HL-60/S4 treated with retinoic acid at 250 ng/mL for 4 days and 3 days (cell line): ENCODE results near the gene PRMT7.

Experiments used
- in situ Hi-C: fragments of 300-500 bp; cut with MboI; formaldehyde crosslinking; loops from 2 replicates; pipeline ENCODE4 v1.7.0; 2022; ENCODE audit warnings: low sequenced_read_pairs

PRMT7 gene

DNA sequence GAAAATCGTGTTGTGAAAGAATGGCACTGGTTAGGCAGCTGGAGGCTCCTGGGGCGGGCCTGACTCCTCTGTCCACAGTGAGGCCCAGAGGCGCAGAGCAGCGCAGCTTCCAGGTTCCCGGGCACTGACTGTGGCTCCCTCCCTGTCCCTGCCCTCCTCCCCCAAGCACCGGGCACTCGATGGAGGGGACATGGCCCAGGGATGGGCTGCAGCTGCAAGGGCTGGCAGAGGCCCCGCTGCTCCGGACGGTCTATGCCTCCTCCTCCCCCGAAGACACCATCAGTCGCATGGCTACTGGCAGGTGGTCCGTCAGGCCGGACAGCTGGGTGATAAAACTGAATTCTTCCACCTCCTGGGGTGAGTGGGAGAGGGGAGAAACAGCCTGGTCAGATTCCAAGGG, 50.1 kb downstream of the PRMT7 start:
- in situ Hi-C loops: no loop called here

DNA sequence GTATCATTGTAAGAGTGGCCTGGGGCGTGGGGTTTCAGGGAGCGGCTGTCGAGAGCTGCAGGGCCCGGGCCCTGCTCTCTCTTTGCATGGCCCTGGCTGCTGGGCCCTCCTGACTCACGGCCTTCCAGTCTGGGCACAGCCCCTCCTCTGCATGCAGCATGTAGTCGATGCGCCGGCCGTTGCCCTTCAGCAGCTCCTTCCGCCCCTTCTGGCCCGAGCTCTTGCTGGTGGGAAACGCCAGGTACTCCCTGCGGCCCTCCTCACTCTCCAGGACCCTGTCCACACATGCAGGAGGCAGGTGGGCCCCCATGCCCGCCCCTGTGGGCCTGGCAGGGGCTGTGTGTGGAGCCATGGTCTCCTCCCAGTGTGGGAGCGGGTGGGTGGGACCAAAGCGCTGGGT, 50.7 kb downstream of the PRMT7 start:
- in situ Hi-C loops: no loop called here

DNA sequence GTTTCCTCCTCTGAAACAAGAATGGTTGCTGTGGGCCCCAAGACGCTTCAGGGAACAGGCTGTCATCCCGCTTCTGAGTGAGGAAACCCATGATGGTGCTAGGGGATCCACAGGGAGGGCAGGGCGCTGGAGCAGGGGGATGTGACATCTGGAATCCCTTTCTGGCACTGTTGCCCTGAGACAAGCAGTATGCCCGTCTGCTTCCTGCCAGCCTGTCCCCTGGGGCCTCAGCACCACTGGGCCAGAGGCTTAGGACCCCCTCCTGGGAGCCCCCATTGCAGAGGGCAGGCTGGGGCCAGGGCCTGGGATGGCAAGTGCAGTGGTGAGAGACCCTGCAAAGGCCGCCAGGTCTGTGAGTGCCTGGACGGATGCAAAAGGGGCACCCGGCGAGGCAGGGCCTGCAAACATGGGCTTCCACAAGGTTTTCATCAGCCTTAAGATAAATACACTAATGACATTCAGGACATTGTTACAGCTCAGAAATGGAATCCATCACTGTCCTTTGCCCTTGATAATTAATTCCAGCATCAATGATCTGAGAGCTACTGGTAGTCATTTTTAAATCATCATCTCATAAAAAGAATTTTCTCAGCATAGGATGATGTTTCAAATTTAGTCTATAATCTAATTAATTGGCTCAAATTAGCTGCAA, 51.6 kb downstream of the PRMT7 start:
- in situ Hi-C loops: no loop called here

DNA sequence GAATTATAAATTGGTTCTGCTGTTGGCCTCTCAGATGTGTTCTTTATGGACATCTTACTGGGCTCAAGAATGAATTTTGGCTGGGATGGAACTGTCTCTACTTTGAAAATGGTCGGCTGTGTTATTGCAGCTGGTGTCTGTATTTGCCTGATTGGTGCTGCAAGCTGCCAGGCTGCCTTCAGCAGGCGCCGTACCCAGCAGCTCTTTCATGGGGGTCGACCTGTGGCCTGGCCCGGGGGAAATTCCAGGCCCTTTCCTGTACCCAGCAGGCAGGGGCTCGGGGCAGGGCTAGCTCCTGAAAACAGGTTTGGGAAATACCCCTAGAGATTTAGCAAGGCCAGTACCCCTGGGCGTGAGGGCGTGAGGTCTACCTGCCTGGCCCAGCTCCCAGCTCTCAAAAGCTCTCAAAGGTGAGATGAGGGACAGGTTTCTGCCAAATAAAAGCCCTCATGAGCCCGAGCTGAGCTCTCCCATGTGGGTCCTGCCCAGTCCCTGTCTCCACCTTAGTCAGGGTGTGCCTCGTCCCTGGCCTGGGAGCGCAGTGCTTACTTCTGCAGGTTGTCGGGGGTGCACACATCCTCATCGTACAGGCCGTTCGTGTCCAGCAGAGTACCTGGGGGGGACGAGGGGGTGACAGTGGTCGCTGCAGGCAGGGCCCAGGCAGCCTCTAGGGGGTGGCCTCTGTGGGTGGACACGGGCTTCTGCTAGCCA, 52.3 kb downstream of the PRMT7 start:
- in situ Hi-C loops: no loop called here

DNA sequence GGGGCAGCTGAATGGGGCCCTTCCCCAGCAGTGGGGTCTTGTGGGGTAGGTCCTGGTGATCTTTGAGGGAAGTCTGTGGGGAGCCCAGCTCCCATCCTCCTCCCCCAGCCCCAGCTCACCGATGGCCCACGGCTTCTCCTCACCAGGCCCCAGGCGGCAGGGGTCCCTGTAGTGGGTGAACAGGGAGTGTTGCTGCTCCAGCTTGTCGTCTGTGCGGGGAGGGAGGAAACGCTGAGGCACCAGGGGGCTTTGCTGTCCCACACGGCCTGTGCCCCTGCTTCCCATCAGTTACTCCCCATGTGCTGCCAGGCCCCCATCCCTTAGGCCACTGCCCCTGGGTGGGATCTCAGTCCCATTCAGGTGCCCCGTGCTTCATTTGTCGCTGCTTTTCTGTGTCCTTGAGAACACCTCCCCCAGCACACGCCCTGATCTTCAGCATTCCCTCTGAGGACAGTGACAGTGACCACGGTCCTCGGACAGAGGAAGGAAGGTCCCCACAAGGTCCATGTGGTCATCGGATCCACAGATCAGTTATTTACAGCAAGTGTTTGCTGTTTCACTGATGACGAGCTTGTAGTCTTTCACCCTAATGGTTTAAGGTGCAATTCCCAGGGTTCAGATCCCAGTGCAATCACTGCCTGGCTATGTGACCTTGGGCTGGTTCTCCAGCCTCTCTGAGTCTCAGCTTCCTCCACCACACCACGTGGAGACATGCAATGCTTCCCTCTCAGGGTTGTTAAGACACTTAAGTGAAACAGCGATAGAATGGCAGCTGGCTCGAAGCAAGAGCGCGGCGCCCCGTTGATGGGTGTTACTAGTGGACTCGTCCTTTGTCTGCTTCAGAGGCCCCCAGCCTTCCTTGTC, 53.1 kb downstream of the PRMT7 start:
- in situ Hi-C loops: no loop called here

DNA sequence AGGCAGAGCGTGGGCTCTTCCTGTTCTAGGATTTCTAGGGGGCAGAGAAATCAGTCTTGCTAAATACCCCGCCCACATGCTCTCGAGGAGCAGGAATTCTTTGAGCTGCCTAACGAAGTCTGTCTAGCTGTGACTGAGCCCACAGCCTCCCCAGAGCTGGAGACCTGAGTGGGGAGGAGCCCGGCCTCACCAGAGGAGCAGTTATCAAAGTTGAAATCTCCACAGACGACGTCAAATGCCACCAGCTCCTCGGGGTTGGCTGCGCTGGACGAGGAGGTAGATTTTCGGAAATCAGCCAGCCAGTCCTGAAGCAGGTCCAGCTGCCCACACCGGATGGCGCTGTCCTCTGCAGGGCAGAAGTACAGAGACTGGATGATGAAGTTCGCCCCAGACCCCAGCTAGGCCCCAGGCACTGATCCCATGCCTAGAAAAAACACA, 53.8 kb downstream of the PRMT7 start:
- in situ Hi-C loops: no loop called here

DNA sequence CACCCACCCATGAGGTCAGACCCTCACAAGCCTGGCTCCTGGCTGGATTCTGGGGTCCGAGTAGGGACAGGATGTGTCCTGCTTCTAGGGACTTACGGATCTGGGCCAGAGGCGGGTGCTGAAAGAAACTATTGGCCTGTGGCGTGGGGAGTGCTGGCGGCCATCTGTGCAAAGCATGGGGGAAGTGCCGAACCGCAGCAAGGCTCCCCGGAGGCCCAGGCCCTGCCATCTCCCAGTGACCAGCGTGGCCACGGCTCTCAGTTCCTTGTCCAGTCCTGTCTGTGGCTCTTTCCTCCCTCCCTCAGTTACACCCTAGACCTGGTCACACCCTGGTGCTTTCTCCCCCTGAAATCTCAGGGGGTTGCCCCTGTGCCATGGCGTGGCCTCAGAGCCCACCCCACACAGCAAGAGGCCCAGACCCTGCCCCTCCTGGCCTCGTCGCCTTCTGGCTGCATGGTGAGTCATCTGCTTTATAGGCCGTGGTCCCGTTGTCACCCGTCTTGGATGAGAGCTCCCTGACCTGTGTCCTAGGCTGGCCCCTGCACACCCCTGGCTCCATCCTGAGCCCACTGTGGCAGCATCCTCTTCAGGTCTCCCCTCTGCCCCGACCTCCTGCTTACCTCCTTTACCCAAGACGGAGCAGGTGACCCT, 54.5 kb downstream of the PRMT7 start:
- in situ Hi-C loops: no loop called here

DNA sequence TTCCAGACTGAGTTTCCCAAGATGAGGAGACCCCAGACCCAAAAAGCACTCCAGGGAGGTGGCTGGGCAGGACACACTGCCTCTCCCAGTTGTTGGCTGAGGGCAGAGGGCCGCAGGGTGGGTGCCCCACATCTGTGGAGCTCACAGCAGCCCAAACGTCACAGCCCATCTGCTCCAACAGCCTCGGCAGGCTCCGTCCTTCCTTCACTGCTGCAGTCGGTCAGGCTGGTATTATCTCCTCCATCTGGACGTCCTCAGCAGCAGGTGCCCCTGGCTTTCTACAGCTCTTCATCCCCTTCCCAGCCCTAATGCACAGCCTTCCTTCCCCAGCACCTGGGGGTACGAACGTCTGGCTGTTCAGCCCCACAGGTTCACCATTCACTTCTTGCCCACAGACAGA, 55.2 kb downstream of the PRMT7 start:
- in situ Hi-C loops: no loop called here

DNA sequence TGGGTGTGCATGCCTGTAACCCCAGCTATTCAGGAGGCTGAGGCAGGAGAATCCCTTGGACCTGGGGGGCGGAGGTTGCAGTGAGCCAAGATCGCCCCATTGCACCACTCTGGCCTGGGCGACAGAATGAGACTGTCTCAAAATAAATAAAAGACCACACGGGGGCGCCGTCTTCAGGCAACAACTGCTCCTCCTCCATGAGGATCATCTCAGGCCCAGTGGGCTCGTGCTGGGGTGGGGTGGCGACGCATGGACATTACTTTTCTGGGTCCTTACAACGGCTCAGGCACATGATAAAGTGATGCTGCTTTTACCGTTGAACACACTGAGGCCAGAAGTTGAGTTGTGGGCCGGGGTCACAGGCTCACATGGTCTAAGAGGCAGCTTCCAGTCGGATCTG, 56.2 kb downstream of the PRMT7 start:
- in situ Hi-C loops: no loop called here

DNA sequence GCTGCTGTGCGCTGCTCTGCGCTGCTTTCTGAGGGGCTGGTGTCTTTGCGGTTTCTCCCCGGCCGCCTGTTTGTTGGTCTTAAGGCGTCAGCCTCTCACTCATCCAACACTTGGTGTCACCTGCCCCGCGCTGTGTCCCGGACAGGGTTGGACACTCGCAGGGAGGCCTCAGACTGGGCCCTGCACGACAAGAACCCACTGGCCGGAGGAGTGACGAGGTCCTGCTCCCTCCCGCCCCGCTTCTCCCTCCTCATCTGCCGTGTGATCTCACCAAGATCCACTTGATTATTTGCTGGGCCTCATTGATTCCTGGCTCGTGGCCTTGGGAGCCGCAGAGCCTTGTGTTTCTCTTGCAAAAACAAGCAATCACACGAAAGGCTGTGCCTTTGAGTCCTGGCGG, 56.6 kb downstream of the PRMT7 start:
- in situ Hi-C loops: no loop called here

DNA sequence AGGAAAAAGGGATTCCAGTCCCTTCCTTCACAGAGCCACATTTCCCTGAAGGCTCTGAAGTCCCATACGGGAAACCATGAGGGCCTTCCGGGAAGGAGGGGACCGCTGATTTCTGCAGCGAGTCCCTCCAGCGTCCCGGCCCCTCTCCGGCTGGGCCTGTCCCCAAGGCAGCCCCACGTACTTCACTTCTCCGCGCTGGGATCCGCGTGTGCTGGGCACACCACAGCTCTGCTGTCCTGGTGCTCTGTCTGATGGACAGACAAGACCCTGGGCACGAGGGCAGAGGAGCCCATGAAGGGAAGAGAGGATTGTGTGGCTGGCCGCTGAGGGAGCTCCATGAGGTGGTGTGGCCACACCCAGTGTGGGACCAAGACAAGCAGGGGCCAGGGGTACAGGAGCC, 57.1 kb downstream of the PRMT7 start:
- in situ Hi-C loops: no loop called here

DNA sequence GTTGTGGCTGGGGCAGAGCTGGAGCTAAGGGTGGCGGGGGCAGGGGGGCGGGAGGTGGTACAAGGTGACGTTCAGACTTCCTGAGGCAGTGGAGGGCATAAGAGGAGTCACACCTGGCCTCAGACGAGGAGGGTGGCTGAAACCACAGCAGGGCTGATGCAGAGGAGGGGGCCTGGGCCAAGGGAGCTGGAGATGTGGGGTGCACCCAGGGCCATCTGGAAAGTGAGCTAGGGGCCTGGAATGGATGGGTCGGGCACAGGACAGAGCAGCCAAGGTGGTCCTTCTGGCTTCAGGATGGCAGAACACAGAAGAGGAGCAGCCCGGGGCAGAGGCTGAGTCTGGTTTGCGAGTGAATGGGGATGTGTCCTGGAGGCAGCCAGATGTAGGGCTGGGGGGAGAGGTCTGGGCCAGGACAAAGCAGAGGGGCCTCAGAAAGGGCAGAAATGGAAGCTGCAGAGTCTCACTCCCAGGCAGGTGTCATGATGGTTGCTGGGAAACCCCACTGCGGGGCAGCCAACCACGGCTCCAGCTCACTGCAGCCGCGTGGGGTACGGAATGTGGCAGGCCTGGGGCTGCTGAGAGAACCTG, 57.6 kb downstream of the PRMT7 start:
- in situ Hi-C loops: no loop called here

DNA sequence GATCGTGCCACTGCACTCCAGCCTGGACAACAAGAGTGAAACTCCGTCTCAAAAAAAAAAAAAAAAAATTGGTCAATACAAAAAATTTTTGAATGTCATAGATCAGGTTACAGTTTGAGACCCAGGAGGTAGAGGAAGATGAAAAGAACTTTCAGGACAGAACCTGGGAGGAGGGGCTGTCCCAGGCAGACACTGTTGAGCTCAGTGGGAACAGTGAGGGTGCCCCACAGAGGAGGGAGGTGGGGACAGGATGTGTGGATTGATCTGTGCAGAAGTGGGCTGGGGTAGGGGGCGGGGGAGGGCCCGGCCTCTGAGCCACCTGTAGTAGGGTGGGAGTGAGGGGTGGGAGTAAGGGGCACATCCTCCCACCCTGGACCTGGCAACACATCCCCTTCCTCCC, 58.3 kb downstream of the PRMT7 start:
- in situ Hi-C loops: no loop called here

DNA sequence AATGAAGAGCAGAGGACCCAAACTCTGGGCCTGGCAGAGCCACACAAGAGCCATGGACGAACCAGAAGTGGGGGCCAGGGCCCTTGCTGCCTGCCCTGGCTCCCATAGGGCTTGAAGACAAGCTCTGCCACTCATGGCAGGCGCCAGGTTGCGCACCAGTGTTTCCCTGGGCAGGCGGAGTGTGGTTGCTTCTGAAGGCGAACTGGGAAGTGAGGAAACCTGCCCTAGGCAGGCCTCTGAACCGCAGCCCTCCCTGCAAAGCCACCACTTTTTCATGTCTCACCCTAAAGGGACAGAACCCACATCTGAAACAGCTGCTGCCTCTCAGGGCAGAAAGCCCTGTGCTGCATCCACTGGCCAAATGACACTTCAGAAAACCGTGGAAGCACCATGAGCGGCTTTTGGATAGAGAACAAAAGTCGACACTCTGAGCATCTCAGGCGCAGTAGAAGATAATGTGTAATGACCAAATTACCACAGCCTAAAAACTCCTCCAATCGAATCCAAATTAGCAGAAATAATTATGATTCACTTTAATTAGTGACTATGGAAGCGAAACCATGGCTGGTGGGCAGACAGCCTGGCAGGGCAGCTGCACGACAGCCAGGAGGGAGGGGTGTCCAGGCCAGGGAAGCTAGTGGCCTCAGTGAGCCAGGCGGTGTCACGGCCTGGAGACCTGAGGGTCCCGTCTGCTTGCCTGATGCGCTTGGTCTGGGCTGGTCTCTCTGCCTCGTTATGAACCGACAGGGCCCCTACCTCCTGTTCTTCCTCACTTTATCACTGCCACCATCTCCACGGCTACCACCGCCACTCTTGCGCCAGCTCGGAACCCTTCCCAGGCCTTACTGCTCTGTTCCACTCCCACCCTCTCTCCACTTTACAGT, 59.1 kb downstream of the PRMT7 start:
- in situ Hi-C loops: no loop called here

DNA sequence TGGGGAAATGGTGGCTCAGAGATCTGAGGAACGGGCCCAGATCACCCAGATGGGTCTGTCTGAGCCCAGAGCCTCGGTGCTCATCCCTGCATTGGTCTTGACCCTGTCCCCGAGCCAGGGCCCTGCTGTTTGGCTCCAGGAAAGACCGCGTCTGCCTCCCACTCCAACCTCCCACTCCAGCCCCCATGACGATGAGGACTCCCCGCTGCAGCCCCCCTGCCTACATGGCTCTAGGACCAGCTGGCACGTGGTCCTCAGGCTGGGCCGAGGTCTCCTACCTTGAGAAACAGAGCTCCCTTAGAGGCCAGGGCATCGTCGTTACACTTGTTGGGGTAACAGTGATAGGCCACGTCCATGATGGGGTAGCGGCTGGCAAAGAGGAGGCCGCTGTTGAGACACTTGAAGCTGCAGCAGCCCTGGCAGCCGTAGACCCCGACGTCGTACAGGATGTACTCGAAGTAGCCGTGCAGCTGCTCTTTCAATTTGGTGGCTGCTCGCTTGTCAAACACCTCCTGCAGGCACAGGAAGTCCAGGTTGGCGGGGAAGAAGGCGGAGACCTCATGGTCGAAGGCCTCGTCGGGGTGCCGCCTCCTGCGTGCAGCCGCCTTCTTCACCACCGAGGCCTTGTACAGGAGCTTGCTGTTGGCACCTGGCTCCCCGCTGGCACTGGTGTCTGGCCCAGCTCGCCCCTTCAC, 59.9 kb downstream of the PRMT7 start:
- in situ Hi-C loops: no loop called here

DNA sequence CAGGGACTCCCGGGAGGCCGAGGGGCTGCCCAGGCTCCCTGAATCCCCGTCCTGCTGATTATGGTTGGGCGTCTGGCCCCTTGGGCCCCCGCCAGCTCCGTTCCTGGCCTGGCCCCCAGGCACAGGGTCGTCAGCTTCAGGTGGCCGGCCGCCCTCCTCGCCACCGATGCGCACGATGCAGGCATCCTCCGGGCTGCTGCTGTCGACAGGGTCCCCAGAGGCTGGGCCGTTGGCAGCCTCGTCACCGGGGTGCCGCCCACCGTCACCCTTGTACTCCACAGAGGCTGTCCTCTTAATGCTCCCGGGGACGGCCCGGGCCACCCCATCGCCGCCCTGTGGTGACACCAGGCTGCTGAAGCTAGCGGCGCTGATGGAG, 60.4 kb downstream of the PRMT7 start:
- in situ Hi-C loops: no loop called here

DNA sequence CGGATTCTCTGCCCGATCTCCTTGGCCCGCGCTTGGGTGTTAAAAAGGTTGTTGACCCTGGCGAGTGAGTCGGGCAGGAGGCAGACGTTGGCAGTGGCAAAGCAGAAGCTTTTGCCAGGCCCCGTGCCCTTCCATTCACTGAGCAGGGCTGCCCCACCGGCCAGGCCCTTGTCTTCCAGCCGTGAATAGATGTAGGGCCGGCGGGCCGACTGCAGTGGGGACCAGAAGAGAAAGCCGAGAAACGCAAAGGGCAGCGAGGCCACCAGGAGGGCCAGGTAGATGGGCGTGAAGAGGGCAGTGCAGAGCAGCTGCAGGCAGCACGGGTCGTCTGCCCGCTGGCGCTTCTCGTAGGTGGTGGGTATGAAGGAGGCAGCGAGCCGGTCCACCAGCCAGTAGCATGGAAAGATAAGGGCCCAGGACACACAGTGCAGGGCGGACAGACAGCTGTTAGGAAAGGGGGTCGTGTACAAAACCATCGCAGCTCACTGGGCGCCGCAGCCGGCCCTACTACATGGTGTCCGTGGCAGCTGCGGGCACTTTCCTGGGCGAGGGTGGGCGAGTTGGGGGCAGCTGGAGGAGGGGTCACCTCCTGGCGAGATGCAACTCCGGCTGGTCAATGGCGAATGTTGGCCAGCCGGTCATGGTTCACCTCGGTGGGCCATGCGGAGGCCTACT, 61.0 kb downstream of the PRMT7 start:
- in situ Hi-C loops: no loop called here

DNA sequence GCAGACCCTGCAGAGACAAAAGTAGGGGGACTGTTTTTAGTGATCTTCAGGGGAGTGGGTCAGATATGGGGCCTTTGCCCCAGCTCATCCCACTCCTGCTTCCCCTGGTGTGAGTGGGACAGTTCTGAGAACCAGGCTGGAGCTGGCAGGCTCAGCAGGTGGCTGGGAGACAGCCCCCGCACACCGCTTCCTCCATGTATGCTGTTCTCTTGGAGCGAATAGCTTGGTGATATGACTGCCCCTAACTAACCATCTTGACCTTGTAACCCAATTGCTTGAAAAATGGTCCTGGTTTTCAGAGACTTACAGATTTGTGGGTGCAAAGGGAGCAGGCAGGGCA, 61.5 kb downstream of the PRMT7 start:
- in situ Hi-C loops: no loop called here

DNA sequence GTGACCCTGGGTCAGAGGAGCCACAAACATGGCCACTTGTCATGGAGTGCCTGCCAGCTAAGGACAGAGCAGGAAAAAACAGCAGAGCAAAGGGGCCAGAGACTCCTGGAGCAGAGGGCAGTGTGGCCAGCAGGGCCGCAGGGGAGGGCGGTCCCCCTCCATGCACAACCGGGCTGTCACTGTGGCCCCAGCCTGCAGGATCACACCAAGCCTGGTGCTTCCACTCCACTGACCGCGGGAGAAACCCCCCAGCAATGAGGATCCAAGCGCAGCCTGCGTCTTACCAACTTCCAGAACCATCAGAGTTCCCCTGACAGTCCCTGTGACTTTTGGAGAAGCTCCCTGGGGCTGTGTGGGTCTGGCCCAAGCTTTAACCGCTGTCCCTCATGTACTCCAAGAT, 62.0 kb downstream of the PRMT7 start:
- in situ Hi-C loops: no loop called here
